B cell (primary cell): ENCODE data around the gene DSCAML1. TPM values are rescaled to one million over a fixed set of nuclear protein-coding genes. Genes with fewer than 3 reads are reported as not detected.

Source experiments
- ATAC-seq: fragments of 200-7000 bp; cut with Tn5 transposase; one replicate; pipeline ENCODE4 v1.10.0; 2021; ENCODE audit warnings: low read depth, mild to moderate bottlenecking, moderate number of reproducible peaks, moderate library complexity
- CTCF ChIA-PET: fragments of 350-600 bp; sonication (Branson Sonifier 250); formaldehyde crosslinking; loops from one replicate; lab custom pipeline; 2021; ENCODE audit warnings: antibody characterized with exemption, inconsistent platforms; lab: Charles Lee
- POLR2A ChIA-PET: fragments of 350-600 bp; sonication (Branson Sonifier 250); formaldehyde crosslinking; loops from one replicate; lab custom pipeline; 2021; ENCODE audit warnings: antibody characterized with exemption; lab: Charles Lee
- DNase-seq: peaks from one replicate; pipeline ENCODE4 v3.0.0; 2013
- H2AFZ ChIP-seq: 2 replicates; pipeline ENCODE4 v1.6.1; 2012; ENCODE audit warnings: mild to moderate bottlenecking, low read depth, low read length; ENCODE audit not compliant: insufficient read depth, poor library complexity, severe bottlenecking
- H3K27ac ChIP-seq, 2 donors: 1 replicate in 1 of 2; 2 replicates in 1 of 2; pipeline ENCODE4 v1.5.1; 2012 to 2013; ENCODE audit warnings: low read length in 2 of 2, mild to moderate bottlenecking in 2 of 2, moderate library complexity in 1 of 2
- H3K27me3 ChIP-seq, 4 experiments: fragments of 200-600 bp in 1 of 4; sonication (generic) in 1 of 4; replicated peaks in 1 of 4; 1 replicate in 2 of 4; 2 replicates in 2 of 4; pipeline versions ENCODE4 v1.6.1 to v1.7.0; 2013 to 2016; ENCODE audit warnings: low read length in 3 of 4, mild to moderate bottlenecking in 2 of 4, mixed read lengths in 1 of 4, moderate library complexity in 1 of 4; ENCODE audit not compliant: insufficient read depth in 4 of 4, control insufficient read depth in 3 of 4; ENCODE audit errors: control extremely low read depth in 1 of 4
- H3K36me3 ChIP-seq, 2 experiments: replicated peaks in 1 of 2; 1 replicate in 1 of 2; 2 replicates in 1 of 2; pipeline versions ENCODE4 v1.6.1 to v1.7.1; 2013; ENCODE audit warnings: low read length in 1 of 2; ENCODE audit not compliant: insufficient read depth in 2 of 2, control insufficient read depth in 1 of 2; ENCODE audit errors: control extremely low read depth in 1 of 2, extremely low read depth in 1 of 2
- H3K4me1 ChIP-seq, 2 donors: fragments of 200-600 bp in 1 of 2; sonication (generic) in 1 of 2; 1 replicate in 1 of 2; 2 replicates in 1 of 2; pipeline versions ENCODE4 v1.5.1 to v1.6.1; 2013 to 2017; ENCODE audit warnings: low read length in 2 of 2; ENCODE audit not compliant: control insufficient read depth in 2 of 2, insufficient read depth in 2 of 2
- H3K4me2 ChIP-seq: replicated peaks from 2 replicates; pipeline ENCODE3; 2012; ENCODE audit warnings: mild to moderate bottlenecking, low read depth, low read length; ENCODE audit not compliant: poor library complexity, severe bottlenecking
- H3K4me3 ChIP-seq, 5 experiments: fragments of 200-600 bp in 1 of 5; sonication (generic) in 1 of 5; 1 replicate in 3 of 5; 2 replicates in 2 of 5; pipeline versions ENCODE4 v1.5.1 to v1.7.0; 2011 to 2016; ENCODE audit warnings: low read length in 4 of 5, mild to moderate bottlenecking in 4 of 5, low read depth in 2 of 5, control low read depth in 1 of 5, moderate library complexity in 1 of 5; ENCODE audit not compliant: insufficient read depth in 1 of 5; ENCODE audit errors: control extremely low read depth in 1 of 5, extremely low read depth in 1 of 5
- H3K79me2 ChIP-seq: fragments of 200-600 bp; sonication (generic); one replicate; pipeline ENCODE4 v1.6.0; 2016; ENCODE audit warnings: low read length; ENCODE audit not compliant: control insufficient read depth, insufficient read depth
- H3K9ac ChIP-seq: fragments of 200-600 bp; sonication (generic); 2 replicates; pipeline ENCODE4 v1.6.1; 2017; ENCODE audit warnings: mild to moderate bottlenecking, low read length, moderate library complexity
- H3K9me3 ChIP-seq, 3 donors: one replicate each; pipeline versions ENCODE4 v1.6.1 to v1.7.1; 2013; ENCODE audit warnings: low read length in 2 of 3; ENCODE audit not compliant: control insufficient read depth in 2 of 3, insufficient read depth in 1 of 3; ENCODE audit errors: control extremely low read depth in 1 of 3
- H4K20me1 ChIP-seq: 2 replicates; pipeline ENCODE4 v1.6.0; 2012; ENCODE audit warnings: mild to moderate bottlenecking, low read length; ENCODE audit not compliant: insufficient read depth, control insufficient read depth, poor library complexity, severe bottlenecking
- H3K27ac Mint-ChIP-seq: one replicate; pipeline ENCODE4 v1.8.0; 2021; ENCODE audit warnings: mixed read lengths
- H3K27me3 Mint-ChIP-seq: one replicate; pipeline ENCODE4 v1.8.0; 2021; ENCODE audit warnings: mixed read lengths
- H3K4me1 Mint-ChIP-seq: one replicate; pipeline ENCODE4 v1.8.0; 2021; ENCODE audit warnings: mixed read lengths
- H3K4me3 Mint-ChIP-seq: one replicate; pipeline ENCODE4 v1.8.0; 2021; ENCODE audit warnings: mixed read lengths
- H3K9me3 Mint-ChIP-seq: one replicate; pipeline ENCODE4 v1.8.0; 2022; ENCODE audit warnings: mixed read lengths; ENCODE audit not compliant: insufficient read depth
- EZH2 ChIP-seq: IDR thresholded peaks from 2 replicates; pipeline ENCODE4 v1.6.1; 2012; ENCODE audit warnings: borderline replicate concordance, low read depth, mild to moderate bottlenecking, moderate library complexity, low read length; ENCODE audit not compliant: insufficient read depth, poor library complexity, severe bottlenecking
- WGBS: methylation state at CpG from one replicate; pipeline ENCODE4 v1.1.5; 2013; ENCODE audit warnings: missing lambda C conversion rate; ENCODE audit not compliant: insufficient coverage; 5-methylcytosine and 5-hydroxymethylcytosine counted together
- intact Hi-C: fragments of 100-400 bp; cut with micrococcal nuclease; formaldehyde crosslinking; loops from one replicate; pipeline ENCODE4 v1.10.0; 2022
- polyA plus RNA-seq: library from polyadenylated mRNA; depleted of rRNA; stranded (reverse); fragments of >200 nt; gene quantifications from 2 replicates; pipeline ENCODE4 v1.2.3, GENCODE V29; 2012
- total RNA-seq, 2 donors: library from RNA; stranded (reverse); fragments of 120-200 nt in 1 of 2; gene quantifications; 1 replicate in 1 of 2; 2 replicates in 1 of 2; pipeline versions ENCODE4 v1.2.3 to v1.2.4, GENCODE V29; 2013 to 2022
- TF ChIP-seq, protein P1 (sequence below): fragments of 200-600 bp; IDR thresholded peaks from one replicate; pipeline ENCODE4 v1.8.0; 2022; ENCODE audit warnings: antibody characterized with exemption, mild to moderate bottlenecking

The DSCAML1 gene
- total and polyA plus RNA-seq, 2 donors (not counting 1 experiment from before 2014, with no cell fraction given) = 1.2 to 6.2 TPM

DNA sequence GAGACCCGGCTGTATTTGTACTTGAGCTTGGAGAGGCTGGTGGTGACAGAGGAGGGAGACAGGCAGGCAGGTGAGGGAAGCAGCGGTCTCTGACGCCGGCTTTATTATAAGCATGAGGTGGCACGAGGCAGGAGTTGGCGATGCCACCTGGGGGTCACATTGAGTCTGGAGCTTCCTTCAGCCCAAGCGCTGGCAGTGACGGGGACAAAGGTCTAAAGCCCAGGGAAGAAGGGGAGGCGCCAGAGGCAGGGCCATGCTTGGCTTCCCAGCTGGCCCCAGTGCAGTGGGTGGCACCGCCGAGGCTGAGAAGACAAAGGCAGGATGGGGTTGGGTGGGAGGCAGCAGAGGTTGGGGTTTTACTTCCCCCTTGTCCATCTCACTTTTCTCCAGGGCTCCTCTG lies 23.1 kb upstream of the DSCAML1 start:
- Histone ChIP-seq H3K4me2 (no peak overlapping the region), H3K27ac (no peak overlapping the region), H3K9ac (no peak overlapping the region), H3K27me3 (peaks cover 0 to 34% (median 4%) of the 10 kb centered on the region in 4 experiments), H3K36me3 (no peaks in the 10 kb centered on the region), H3K4me1 (peaks cover 45 to 55% of the 10 kb centered on the region in 2 donors), H3K9me3 (no peaks in the 10 kb centered on the region), H3K79me2 (peaks cover 6% of the 10 kb centered on the region), H3K4me3 (no peak overlapping the region), H2AFZ (no peak overlapping the region), H4K20me1 (no peaks in the 10 kb centered on the region)
- ChIA-PET CTCF (interaction anchor here (2.1 to 15.4 kb wide), 6 partner anchors 7 to 351 kb away, joined by 10 to 462 read pairs (median 76); no protein-coding TSS in a partner anchor), POLR2A (no interaction called here)
- H3K27ac Mint-ChIP-seq = peak overlapping the region; percentile 27
- H3K4me1 Mint-ChIP-seq = peaks cover 54% of the 10 kb centered on the region
- no peak overlapping the region for H3K4me3 Mint-ChIP-seq
- WGBS = 94% methylated on average over 8 of the region's 11 CpGs
- H3K9me3 Mint-ChIP-seq = no peaks in the 10 kb centered on the region
- peaks cover 21% of the 10 kb centered on the region for H3K27me3 Mint-ChIP-seq
- TF ChIP-seq, protein P1, sequence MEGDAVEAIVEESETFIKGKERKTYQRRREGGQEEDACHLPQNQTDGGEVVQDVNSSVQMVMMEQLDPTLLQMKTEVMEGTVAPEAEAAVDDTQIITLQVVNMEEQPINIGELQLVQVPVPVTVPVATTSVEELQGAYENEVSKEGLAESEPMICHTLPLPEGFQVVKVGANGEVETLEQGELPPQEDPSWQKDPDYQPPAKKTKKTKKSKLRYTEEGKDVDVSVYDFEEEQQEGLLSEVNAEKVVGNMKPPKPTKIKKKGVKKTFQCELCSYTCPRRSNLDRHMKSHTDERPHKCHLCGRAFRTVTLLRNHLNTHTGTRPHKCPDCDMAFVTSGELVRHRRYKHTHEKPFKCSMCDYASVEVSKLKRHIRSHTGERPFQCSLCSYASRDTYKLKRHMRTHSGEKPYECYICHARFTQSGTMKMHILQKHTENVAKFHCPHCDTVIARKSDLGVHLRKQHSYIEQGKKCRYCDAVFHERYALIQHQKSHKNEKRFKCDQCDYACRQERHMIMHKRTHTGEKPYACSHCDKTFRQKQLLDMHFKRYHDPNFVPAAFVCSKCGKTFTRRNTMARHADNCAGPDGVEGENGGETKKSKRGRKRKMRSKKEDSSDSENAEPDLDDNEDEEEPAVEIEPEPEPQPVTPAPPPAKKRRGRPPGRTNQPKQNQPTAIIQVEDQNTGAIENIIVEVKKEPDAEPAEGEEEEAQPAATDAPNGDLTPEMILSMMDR = no peak
- no peak for TF ChIP-seq EZH2
- intact Hi-C loops = no loop called here
- DNase-seq (no peak), ATAC-seq (no peak)

DNA sequence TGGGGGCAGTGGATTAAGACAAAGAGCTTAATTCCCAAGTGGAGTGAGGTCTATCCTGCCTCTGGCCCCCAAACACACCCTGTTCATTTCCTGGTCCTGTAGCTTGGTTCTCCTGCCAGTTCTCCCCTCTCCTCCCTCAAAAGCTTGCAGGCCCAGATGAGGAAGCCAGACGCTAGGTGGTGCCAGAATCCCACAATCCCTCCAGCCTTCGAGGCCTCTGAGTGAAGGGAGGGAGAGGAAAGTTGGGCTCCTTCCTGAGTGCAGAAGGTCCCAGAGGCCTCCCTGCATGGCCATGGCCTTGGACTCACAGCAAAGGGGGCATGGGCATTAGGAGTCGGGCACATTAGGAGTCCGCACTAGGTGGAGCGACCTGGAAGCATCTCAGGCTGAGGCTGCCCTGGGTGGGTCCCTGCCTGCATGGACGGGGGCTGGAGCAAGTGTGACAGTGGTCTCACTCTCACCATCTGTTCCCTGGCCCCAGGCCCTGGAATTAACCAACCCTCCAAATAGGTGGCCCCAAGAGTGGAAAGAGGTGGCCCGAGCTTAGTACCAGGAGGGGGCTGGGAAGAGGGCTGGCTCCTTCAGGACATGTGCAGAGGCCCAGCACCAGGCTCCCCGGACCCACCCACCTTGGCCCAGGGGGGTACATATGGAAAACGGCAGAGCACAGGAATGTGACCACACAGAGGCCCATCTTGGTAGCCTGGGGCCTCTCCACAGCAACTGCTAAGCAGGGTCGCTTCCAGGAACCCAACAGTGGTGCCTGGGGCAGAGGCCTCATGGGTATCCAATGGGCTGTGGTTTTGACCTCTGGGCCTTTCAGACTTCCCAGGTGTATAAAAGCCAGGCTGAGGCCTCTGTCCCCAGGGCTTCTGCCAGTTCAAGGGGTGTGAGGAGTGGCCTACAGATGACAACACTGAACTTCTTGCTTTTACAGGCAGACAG lies 22.4 kb upstream of the DSCAML1 start:
- POLR2A ChIA-PET = interaction anchor here (0.8 kb wide), 1 partner anchor 234 kb away, joined by 3 read pairs; no protein-coding TSS in a partner anchor
- H3K27me3 Mint-ChIP-seq = peaks cover 15% of the 10 kb centered on the region
- 89% methylated on average over 8 of the region's 10 CpGs for WGBS
- Histone ChIP-seq H3K4me2 (no peak overlapping the region), H2AFZ (no peak overlapping the region), H3K9me3 (no peaks in the 10 kb centered on the region), H3K4me3 (no peak overlapping the region), H3K27me3 (peaks cover 0 to 27% (median 4%) of the 10 kb centered on the region in 4 experiments), H3K4me1 (peaks cover 52 to 62% of the 10 kb centered on the region in 2 donors), H3K36me3 (no peaks in the 10 kb centered on the region), H3K79me2 (peaks cover 8% of the 10 kb centered on the region), H4K20me1 (no peaks in the 10 kb centered on the region), H3K9ac (no peak overlapping the region), H3K27ac (no peak overlapping the region)
- no peaks in the 10 kb centered on the region for H3K9me3 Mint-ChIP-seq
- peak overlapping the region; percentile 27 for H3K27ac Mint-ChIP-seq
- DNase-seq = no peak
- H3K4me1 Mint-ChIP-seq = peaks cover 58% of the 10 kb centered on the region
- intact Hi-C loops = loop anchor here (1.0 to 5.0 kb wide), 4 partner anchors 234 to 618 kb away; partner anchors contain the start of genes CEP164, KMT2A, PCSK7 and RNF214
- H3K4me3 Mint-ChIP-seq = no peak overlapping the region
- CTCF ChIA-PET = interaction anchor here (0.6 to 15.4 kb wide), 13 partner anchors 8 to 428 kb away, joined by 3 to 462 read pairs (median 11); no protein-coding TSS in a partner anchor
- no peak for ATAC-seq
- TF ChIP-seq, protein P1 = no peak
- TF ChIP-seq EZH2 = no peak
